T1000 (cell line): ENCODE data around the gene PROZ.
"Not testable (repeated sequence)": the region's sequence is repeated elsewhere in the genome, so short reads cannot be mapped to it uniquely, and the experiment has no call there.

ENCODE experiments used
- DNase-seq: peaks from one replicate; lab custom pipeline; 2025; ENCODE audit warnings: mixed read lengths; lab: John Stamatoyannopoulos, UW

Gene PROZ

GRCh38 chr13:113155201-113155600, 3.2 kb upstream of the PROZ start:
- no peak for DNase-seq

DNA sequence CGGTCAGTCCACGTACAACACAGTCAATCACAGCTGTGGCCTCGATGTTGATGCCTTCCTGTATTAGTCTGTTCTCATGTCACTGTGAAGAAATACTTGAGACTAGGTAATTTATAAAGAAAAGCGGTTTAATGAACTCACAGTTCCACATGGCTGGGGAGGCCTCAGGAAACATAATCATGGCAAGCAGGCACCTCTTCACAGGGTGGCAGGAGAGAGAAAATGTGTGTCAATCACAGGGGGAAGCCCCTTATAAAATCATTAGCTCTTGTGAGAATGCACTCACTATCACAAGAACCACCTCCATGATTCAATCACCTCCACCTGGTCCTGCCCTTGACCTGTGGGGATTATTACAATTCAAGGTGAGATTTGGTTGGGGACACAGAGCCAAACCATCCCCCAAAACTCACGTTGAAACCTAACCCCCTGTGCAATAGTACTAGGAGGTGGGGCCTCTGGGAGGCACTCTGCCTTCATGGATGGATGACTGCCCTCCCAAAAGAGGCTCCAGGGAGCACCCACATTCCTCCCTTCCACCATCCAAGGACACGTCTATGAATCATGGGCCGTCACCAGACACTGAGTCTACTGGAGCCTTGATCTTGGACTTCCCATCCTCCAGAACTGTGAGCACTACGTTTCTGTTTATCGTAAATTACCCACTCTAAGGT, 2.3 kb upstream of the PROZ start:
- DNase-seq = no peak

DNA sequence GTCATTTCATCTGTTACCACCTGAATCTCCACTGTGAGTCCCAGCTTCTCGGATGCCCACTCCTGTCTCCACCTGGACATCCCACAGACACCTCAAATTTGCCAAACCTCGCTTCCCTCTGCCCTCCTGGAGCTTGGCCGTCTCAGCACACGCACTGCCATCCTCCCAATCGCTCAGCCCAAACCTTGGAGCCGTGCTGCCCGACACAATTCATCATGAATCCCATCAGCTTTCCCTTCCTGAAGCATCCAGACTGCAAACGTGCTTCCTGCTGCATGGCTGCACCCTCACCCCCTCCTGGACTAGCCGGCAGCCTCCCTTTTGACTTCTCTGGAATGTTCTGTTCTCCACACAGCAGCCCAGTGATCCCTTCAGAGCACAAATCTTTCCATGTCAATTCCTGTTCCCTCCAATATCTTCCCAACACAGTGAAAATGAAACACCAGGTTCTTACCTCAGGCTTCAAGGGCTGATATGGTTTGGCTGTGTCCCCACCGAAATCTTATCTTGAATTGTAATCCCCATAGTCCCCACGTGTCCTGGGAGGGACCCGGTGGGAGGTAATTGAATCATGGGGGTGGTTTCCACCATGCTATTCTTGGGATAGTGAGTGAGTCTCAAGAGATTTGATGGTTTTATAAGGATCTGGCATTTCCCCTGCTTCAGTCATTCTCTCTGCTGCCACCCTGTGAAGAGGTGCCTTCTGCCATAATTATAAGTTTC, 1.1 kb upstream of the PROZ start:
- DNase-seq = no peak

GRCh38 chr13:113158946-113159345, 498 bp downstream of the PROZ start:
- no peak for DNase-seq

DNA sequence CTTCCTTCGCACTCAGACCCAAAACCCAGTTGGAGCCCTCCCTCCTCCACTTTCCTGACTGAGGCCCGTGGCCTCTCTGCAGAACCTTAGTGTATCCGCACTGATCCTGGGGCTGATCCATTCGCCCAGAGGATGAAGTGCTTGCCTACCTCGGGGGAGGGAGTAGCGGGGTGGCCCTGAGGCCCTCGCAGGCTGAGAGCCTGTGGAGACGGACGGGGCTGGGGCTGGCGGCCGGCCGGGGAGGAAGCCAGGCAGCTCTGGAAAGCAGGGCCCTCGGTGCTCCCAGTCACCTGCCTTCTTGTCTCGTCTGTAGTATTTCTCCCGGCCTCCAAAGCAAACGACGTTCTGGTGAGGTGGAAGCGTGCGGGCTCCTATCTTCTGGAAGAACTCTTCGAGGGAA, 1.3 kb downstream of the PROZ start:
- DNase-seq = no peak

DNA sequence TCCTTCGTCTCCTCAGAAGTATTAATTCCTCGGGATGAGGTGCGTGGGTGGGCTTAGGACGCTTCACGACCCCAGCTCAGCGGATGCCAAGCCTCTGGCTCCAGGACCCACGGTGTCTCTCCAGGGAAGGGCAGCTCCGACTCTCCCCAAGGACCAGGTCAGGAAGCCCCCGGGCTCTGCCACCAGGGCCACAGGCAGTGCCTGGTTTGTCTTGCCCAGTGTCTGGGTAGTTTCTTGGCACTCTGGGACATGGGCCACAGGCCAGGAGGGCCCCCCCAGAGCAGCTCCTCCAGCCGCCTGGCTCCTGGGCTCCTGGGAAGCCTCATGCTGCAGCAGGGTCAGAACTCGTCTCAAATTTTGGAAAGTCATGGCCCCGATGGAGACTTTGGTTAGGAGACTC, 2.5 kb downstream of the PROZ start:
- DNase-seq = no peak

GRCh38 chr13:113161433-113161832, 3.0 kb downstream of the PROZ start:
- no peak for DNase-seq

DNA sequence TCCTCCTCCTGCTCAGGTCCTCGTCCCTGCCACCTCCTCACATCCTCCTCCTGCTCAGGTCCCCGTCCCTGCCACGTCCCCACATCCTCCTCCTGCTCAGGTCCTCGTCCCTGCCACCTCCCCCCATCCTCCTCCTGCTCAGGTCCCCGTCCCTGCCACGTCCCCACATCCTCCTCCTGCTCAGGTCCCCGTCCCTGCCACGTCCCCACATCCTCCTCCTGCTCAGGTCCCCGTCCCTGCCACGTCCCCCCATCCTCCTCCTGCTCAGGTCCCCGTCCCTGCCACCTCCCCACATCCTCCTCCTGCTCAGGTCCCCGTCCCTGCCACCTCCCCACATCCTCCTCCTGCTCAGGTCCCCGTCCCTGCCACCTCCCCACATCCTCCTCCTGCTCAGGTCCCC, 3.5 kb downstream of the PROZ start:
- not testable (repeated sequence) for DNase-seq

DNA sequence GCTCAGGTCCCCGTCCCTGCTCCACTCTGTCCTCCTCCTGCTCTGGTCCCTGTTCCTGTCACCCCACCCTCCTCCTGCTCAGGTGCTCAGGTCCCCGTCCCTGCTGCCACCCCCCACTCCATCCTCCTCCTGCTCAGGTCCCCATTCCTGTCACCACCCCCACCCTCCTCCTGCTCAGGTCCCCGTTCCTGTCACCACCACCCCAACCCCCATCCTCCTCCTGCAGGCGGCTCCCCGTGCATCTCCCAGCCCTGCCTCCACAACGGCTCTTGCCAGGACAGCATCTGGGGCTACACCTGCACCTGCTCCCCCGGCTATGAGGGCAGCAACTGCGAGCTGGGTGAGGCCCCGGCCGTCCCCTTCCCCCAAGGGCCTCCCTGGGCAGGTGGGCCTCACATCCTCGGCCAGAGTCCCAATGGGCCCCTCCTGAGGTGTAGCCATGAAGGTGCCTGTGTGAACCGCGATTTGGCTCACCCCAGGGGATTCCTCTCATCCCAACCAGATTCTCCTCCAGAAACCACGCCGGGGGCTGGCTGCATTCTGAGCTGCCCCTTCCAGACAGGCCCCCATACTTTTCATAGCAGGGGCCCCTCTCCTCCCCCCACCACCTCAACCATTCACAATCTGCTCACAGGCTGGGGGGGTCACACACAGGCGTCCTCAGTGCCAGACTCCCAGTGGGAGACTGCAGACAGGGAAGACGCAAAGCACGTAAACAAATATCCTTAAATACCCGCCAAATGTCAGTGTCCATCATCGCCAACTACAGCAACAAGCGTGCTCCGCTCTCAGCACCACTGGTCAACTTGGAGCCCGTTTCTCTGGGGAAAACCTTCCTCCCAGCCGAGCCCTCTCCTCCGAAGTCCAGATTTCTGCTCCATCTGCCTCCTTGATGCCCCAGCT, 4.6 kb downstream of the PROZ start:
- DNase-seq = no peak

DNA sequence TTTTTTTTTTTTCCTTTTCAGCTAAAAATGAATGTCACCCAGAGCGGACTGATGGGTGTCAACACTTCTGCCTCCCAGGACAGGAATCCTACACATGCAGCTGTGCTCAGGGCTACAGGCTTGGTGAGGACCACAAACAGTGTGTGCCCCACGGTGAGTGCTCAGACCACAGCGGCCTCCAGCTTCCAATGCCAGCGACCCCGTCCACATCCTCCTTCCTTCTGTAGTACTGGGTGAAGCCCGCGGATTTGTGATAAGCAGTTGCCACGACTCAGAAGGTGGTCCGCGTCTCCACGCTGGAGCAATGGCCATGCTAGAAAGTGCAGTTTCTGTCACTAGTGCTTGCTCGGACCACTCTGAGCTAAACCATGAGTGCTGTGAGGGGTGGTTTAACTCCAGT, 6.0 kb downstream of the PROZ start:
- no peak for DNase-seq

DNA sequence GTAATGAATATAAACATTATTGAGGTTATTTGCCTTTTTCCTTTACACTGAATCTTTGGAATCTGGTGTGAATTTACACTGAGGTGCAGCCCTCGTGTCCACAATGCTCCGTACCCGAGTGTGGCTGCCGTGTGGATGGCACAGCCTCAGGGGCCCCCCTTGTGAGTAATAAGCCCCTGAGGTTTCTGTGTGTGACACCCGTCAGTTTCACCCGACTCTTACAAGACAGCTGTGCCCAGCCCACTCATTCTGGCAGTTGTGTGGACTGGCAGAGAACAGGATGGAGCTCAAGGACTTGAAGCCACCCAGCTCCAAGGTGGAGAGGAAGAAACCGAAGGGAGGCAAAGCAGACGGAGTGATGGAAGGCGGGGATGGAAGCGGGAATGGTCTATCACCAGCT, 7.8 kb downstream of the PROZ start:
- DNase-seq = no peak

DNA sequence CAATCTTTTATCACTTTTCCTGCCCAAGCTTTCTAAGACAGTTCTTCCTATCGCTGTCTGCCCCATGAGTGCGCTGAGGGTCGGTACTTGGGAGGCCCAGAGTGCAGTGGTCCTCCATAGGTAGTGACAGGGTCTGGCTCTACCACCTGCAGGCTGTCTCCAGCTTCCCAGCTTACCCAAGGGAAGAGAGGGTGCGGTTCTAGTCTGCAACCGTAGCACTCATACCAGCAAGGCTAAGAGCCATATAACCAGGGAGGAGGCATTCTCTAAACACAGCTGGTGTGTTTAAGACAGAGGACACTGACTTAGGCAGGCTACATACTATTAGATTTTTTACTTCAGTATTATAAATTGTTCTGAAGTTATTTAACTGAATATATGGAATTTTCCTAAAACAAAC, 8.2 kb downstream of the PROZ start:
- DNase-seq = no peak

DNA sequence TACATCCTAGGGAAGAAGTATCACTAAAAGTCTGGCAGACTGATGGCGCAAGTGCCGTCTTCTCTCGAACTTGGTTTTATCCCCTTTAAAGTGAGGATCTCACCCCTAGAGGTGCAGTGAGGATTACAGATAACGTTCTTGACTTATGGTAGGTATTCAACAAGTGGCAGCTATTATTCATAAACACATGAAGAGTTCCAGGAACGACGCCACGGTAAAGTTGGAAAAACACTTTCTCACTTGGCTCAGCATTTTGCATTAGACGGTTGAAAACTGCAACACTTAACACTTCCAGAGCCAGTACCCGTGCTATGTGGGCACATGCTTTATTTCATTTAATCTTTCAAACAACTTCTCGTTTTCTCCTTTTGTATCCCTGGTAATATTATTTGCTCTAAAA, 8.7 kb downstream of the PROZ start:
- no peak for DNase-seq

GRCh38 chr13:113167575-113167974, 9.1 kb downstream of the PROZ start:
- no peak for DNase-seq

DNA sequence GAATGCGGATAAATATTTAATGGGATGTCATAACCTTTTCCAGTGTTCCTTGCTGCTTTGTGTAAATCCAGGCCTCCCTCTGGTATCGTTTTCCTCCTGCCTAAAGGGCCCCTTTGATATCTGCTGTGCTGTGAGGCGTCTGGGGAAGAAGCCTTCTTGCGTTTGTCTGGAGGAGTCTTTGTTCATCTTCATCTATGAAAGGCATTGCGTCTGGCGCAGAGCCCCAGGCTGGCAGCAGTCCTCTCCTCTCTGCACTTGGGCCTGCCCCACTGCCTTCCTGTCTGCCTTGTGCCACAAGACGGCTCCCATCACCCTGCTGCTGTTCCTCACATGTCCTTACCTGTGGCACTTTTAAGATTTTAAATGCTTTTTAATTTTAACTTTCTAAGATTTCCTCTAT, 9.8 kb downstream of the PROZ start:
- DNase-seq = no peak

GRCh38 chr13:113169277-113170272, 11.1 kb downstream of the PROZ start:
- DNase-seq = no peak

DNA sequence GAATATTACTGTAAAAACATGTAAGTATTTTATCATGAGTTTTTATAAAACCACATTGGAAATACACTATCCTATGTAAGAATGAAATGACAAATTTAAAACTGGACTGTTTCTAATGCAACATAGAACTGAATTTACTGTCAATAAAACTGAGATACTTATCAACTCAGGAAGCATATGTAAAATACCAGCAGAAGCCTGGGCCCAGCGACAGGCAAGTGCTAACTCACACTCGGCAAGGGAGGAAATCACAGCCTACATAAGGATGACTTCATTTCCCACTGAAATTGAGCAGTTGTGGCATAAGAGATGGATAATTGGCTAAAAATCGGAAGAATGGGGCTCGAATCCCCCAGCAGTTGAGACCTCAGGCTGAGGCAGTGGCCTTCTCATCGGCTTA, 12.1 kb downstream of the PROZ start:
- no peak for DNase-seq

DNA sequence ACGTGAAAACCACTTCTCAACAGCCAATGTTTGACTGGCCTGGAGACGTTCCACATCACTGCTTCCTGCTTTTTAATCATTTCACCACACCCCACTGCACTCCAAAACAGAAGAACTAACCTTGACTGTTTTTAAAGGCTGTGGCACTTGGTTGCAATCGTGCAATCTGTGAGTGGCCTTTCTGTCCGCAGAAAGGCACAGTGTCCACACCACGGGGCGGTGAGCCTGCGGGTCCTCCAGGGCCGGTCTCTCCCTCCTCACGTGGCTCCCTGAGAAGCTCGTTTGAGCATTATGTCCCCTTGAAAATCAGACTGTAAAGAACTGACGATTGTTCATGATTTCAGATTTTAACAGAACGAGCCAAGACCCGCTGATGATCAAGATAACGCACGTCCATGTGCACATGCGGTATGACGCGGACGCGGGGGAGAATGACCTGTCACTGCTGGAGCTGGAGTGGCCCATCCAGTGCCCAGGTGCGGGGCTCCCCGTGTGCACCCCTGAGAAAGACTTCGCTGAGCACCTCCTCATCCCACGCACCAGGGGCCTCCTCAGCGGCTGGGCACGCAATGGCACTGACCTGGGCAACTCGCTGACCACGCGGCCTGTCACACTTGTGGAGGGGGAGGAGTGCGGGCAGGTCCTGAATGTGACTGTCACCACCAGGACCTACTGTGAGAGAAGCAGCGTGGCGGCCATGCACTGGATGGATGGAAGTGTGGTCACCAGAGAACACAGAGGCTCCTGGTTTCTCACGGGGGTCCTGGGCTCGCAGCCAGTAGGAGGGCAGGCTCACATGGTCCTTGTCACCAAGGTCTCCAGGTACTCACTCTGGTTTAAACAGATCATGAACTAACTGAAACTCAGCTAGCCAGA, 13.0 kb downstream of the PROZ start:
- no peak for DNase-seq

GRCh38 chr13:113172419-113172926, 14.0 kb downstream of the PROZ start:
- no peak for DNase-seq

- DNase-seq = no peak
Measured at GRCh38 chr13:113176280-113176679, 17.8 kb downstream of the PROZ start.
